Pancreas (tissue), 10 donors: ENCODE measurements around the gene IFTAP. TPM values are rescaled to one million over a fixed set of nuclear protein-coding genes. Genes with fewer than 3 reads are reported as not detected.
A peak's percentile ranks its signal among the peaks of the same experiment; 100 is the strongest.

Experiments
- ATAC-seq, 4 donors: fragments of 200-7000 bp; cut with Tn5 transposase; one replicate each; pipeline versions ENCODE4 v1.8.0 to v1.9.1; 2020; ENCODE audit warnings: mild to moderate bottlenecking in 4 of 4, moderate library complexity in 4 of 4
- DNase-seq, 6 donors: peaks; one replicate each; pipeline ENCODE4 v3.0.0-alpha.2; 2020
- FAIRE-seq: peaks from 2 replicates; lab custom pipeline; 2012; peaks lifted over from hg19 to GRCh38; lab: Jason Lieb, UNC
- H3K27ac ChIP-seq, 4 donors: fragments of 200-600 bp; sonication (generic); 1 replicate in 3 of 4; 2 replicates in 1 of 4; pipeline versions ENCODE4 v1.5.0 to v1.8.0; 2020
- H3K27me3 ChIP-seq, 4 donors: fragments of 200-600 bp; one replicate each; pipeline ENCODE4 v1.8.0; 2021
- H3K36me3 ChIP-seq, 3 donors: fragments of 200-600 bp; sonication (generic) in 1 of 3; one replicate each; pipeline versions ENCODE4 v1.5.0 to v1.8.0; 2020 to 2021
- H3K4me1 ChIP-seq, 3 donors: fragments of 200-600 bp; one replicate each; pipeline ENCODE4 v1.8.0; 2021
- H3K4me3 ChIP-seq, 4 donors: fragments of 200-600 bp; sonication (generic) in 2 of 4; one replicate each; pipeline versions ENCODE4 v1.5.0 to v1.8.0; 2020 to 2021
- H3K9me3 ChIP-seq, 4 donors: fragments of 200-600 bp; one replicate each; pipeline ENCODE4 v1.8.0; 2021
- WGBS, 2 donors: extraction: QIAGEN DNeasy Blood & Tissue Kit; methylation state at CpG; one replicate each; pipeline ENCODE4 v1.1.7; 2013; 5-methylcytosine and 5-hydroxymethylcytosine counted together
- intact Hi-C, 3 donors: fragments of 100-400 bp; cut with DNase I; formaldehyde crosslinking; loops; one replicate each; pipeline versions ENCODE4 v1.11.1 to v1.14.2; 2022
- polyA plus RNA-seq, 2 donors: library from polyadenylated mRNA; stranded (reverse); fragments of 200-250 nt; gene quantifications; one replicate each; pipeline ENCODE4 v1.2.3, GENCODE V29; 2013
- total RNA-seq, 6 donors: library from RNA; stranded (reverse); fragmentation: NEBNext Ultra II Directional in 4 of 6; extraction: Animal tissue kit (Norgen Biotek cat#: 25700) in 4 of 6; gene quantifications; one replicate each; pipeline versions ENCODE4 v1.2.1 to v1.2.4, GENCODE V29; 2021 to 2023
- TF ChIP-seq, protein P1 (sequence below), 4 donors: fragments of 200-600 bp; sonication (generic) in 3 of 4; IDR thresholded peaks; one replicate each; pipeline versions ENCODE4 v1.5.0 to v1.8.0; 2021; ENCODE audit warnings: antibody characterized with exemption in 4 of 4
- donor health status: healthy with polysubstance abuse.
- donor health status: DM: no; HTN: no; CAD: no; lungs with moderate emphysema.
- donor health status: DM: no; HTN: no; CAD: no.
- donor health status: control.
- donor health status: control.
- donor health status: Bipolar disorder and iron deficiency.
- donor health status: DM: yes; HTN: yes; CAD: no.
- donor health status: DM: no; HTN: no; CAD: no.
- donor health status: DM: no; HTN: no; CAD: no.
- donor health status: DM: yes; HTN: yes; CAD: no.

The IFTAP gene
- total and polyA plus RNA-seq, 8 donors = 4.2 to 14.4 (median 7.8) TPM

DNA sequence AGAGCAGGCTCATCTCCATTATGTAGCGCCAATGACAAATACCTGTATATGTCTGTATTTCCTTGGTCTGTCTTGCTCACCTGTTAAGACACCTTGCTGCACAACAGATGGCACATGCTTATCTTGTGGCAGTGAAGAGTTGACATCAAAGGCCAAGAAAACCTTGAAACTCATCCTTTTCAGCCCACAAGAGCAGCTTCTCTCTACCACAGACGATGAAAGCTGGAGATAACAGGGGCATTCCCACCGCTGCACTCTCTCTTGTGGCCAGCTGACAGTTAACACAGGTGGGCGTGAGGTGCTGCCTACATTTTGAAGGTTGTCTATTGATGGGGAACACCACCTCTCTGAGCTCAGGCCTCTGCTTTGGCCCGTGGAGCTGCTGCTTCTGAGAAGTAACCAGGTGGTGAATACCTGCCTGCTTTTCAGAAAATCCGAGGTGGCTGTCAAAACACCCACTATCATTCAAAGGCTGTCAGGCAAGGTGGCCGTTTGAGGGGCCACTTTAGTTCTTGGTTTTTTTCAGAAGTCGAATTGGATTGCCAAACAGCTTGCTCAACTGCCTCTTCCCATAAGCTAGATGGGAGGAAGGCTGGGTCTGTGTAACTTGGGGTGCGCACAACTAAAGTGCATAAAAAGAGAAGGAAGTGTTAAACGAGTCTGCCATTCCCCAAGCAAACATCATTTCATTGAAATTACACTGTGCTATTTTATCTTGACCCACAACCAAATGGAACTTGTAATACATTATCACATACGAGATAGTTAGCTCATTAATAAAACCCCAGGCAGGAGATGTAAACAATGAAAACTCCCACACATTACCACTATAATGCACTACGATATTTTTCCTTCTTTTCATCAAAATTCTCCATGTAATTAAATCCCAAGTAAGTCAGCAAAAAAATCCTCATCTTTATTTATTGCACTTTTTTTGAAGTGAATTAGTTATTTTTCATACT lies 90.8 kb downstream of the IFTAP start:
- Histone ChIP-seq H3K4me1 (peaks cover 0 to 10% (median 0%) of the 10 kb centered on the region in 3 donors), H3K27ac (no peak overlapping the region), H3K4me3 (no peak overlapping the region), H3K9me3 (no peaks in the 10 kb centered on the region), H3K27me3 (no peaks in the 10 kb centered on the region), H3K36me3 (no peaks in the 10 kb centered on the region)
- ATAC-seq = peak in 3 of 4 donors; percentile 25 to 70 (median 55)
- no peak for FAIRE-seq
- intact Hi-C loops = no loop called here
- DNase-seq = no peak
- TF ChIP-seq, protein P1, sequence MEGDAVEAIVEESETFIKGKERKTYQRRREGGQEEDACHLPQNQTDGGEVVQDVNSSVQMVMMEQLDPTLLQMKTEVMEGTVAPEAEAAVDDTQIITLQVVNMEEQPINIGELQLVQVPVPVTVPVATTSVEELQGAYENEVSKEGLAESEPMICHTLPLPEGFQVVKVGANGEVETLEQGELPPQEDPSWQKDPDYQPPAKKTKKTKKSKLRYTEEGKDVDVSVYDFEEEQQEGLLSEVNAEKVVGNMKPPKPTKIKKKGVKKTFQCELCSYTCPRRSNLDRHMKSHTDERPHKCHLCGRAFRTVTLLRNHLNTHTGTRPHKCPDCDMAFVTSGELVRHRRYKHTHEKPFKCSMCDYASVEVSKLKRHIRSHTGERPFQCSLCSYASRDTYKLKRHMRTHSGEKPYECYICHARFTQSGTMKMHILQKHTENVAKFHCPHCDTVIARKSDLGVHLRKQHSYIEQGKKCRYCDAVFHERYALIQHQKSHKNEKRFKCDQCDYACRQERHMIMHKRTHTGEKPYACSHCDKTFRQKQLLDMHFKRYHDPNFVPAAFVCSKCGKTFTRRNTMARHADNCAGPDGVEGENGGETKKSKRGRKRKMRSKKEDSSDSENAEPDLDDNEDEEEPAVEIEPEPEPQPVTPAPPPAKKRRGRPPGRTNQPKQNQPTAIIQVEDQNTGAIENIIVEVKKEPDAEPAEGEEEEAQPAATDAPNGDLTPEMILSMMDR (IDR thresholded peaks at IDR 0.05) = no peak
- 21 to 22% methylated on average over 12 of the region's 12 CpGs for WGBS, 2 donors

DNA sequence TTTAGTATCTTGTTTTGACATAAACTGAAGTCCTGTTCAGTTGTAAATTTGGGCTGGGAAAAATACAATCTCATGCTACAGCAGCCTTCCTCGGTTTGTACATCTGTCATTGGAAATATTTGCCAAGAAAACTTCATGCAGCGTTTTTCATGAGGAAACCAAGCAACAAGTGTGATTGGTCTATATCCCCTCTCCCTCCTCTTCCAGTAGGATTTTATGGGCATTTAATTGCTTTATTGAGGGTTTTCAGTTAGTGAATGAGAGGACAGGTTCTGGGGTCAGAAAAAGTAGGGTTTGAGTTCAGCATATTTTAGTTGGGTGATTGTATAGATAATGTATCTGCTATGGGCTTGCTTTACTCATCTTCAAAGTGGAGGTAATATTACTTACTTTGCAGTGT lies 93.8 kb downstream of the IFTAP start:
- H3K4me3 ChIP-seq = no peak overlapping the region
- H3K36me3 ChIP-seq = no peaks in the 10 kb centered on the region
- FAIRE-seq = no peak
- 25 to 27% methylated on average over 2 of the region's 2 CpGs for WGBS, 2 donors
- H3K27ac ChIP-seq = no peak overlapping the region
- intact Hi-C loops = no loop called here
- DNase-seq = no peak
- ATAC-seq = no peak
- TF ChIP-seq, protein P1 (IDR thresholded peaks at IDR 0.05) = no peak
- peaks cover 0 to 10% (median 0%) of the 10 kb centered on the region in 3 donors for H3K4me1 ChIP-seq
- H3K9me3 ChIP-seq = no peaks in the 10 kb centered on the region
- H3K27me3 ChIP-seq = no peaks in the 10 kb centered on the region

DNA sequence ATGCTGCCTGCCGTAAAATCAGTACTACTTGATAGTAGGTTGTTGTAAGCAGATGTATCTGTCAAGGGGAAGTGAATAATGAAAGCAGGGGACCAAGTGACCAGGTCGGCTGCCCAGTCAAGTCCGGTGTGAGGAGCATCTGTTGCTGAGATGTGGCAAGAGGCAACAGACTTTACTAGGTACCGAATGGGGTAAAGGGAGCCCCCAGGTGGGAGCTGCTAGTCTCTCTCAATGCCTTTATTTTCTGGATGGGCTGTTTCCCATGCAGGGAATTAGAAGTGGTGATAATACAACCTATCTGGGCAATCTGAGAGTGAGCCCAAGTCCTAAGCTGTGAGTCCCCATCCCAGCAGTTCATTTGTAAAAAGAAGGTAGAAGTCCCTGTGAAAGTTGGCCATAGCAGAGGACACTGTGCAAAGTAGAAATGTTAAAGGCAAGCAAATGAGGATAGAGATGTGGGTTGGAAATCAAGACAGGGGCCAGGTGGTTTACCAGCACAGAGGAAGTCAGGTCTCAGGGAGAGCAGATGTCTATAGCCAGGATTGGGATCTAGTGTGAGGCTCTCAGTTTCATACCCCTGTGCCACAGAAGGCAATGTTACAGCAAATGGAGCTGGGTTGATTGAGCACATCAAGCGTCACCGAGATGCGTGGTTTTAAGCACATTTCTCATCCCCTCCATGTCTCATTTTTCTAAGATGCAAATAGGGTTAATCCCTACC lies 94.4 kb downstream of the IFTAP start:
- no peak for DNase-seq
- no peak for ATAC-seq
- no peak overlapping the region for H3K4me3 ChIP-seq
- H3K9me3 ChIP-seq = no peaks in the 10 kb centered on the region
- H3K36me3 ChIP-seq = no peaks in the 10 kb centered on the region
- intact Hi-C loops = no loop called here
- no peak overlapping the region for H3K27ac ChIP-seq
- FAIRE-seq = no peak
- WGBS, 2 donors = 84 to 85% methylated on average over 7 of the region's 7 CpGs
- peaks cover 0 to 10% (median 0%) of the 10 kb centered on the region in 3 donors for H3K4me1 ChIP-seq
- TF ChIP-seq, protein P1 (IDR thresholded peaks at IDR 0.05) = no peak
- H3K27me3 ChIP-seq = no peaks in the 10 kb centered on the region

DNA sequence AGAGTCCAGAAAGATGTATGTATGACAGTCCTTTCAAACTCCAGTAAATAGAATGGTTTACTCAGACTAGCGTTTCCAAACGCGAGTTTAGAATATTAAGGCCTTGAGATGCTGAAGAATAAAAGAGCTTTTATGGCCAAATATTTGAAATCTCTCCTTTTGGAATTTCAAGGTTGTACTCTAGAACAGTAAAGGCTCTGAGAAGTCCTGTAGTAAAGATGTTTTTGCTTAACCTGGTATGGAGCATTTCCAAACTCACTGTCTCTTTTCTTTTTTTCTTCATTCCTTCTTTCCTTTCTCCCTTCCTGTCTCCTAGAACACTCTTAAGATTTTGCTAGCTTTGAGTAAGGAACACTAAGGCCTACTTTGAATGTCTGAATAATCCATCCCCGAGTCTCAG lies 95.1 kb downstream of the IFTAP start:
- 80 to 85% methylated on average over 4 of the region's 4 CpGs for WGBS, 2 donors
- TF ChIP-seq, protein P1 (IDR thresholded peaks at IDR 0.05) = no peak
- no peaks in the 10 kb centered on the region for H3K27me3 ChIP-seq
- H3K4me1 ChIP-seq = peaks cover 0 to 10% (median 0%) of the 10 kb centered on the region in 3 donors
- intact Hi-C loops = no loop called here
- DNase-seq (no peak), ATAC-seq (no peak), FAIRE-seq (no peak)
- no peak overlapping the region for H3K27ac ChIP-seq
- no peaks in the 10 kb centered on the region for H3K9me3 ChIP-seq
- H3K4me3 ChIP-seq = no peak overlapping the region
- H3K36me3 ChIP-seq = no peaks in the 10 kb centered on the region
